Activated CD8-positive, alpha-beta memory T cell treated with anti-CD3 and anti-CD28 coated beads, Interleukin-2, amount 50 U/mL, for 24 hours (primary cell): ENCODE data around the gene SNCB.

Source experiments
- DNase-seq: peaks from one replicate; pipeline ENCODE4 v3.0.0-alpha.2; 2020; ENCODE audit errors: extremely low read depth

The SNCB gene

DNA sequence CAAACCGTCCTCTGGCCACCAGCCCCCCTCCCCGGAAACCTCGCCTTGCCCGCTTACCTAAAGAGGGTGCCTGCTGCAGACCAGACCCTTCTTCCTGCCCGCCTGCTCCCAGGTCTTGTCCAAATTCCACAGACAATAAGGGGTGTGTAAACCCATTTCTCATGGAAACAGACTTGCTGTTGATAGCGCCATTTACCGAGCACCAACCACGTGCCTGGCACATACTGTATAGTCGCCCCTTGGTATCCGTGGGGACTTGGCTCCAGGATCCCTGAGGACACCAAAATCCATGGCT, 56.1 kb downstream of the SNCB start:
- DNase-seq = no peak

- peak; percentile 46 for DNase-seq
Measured at GRCh38 chr5:176573564-176574296, 56.6 kb downstream of the SNCB start.
